ENCODE measurements around the gene HBA2. TPM values are rescaled to one million over a fixed set of nuclear protein-coding genes. Genes with fewer than 3 reads are reported as not detected.

Gene HBA2
- total and polyA plus RNA-seq, 9 of the 15 experiments (the other 6 are each of a cell fraction or from before 2014, with no cell fraction given), result 40.4 to 853 (median 286) TPM

GRCh38 chr16:146646-147045, 26.0 kb upstream of the HBA2 start (continued):
- TF ChIP-seq SIX5 (IDR thresholded peaks at IDR 0.05; ENCODE audit: borderline replicate concordance in 1 of 2, insufficient read depth in 1 of 2, low read depth in 1 of 2, low read length in 2 of 2) (no peak), RBM25 (IDR thresholded peaks at IDR 0.05; ENCODE audit: low read depth, low read length, severe bottlenecking) (no peak), CBFB (CRISPR knock-in tag; IDR thresholded peaks at IDR 0.05) (no peak), CCNT2 (IDR thresholded peaks at IDR 0.05; ENCODE audit: borderline replicate concordance, extremely low read depth, insufficient read length, low read depth, low read length) (no peak), CREB3 (tag; conservative IDR thresholded peaks at IDR 0.05; ENCODE audit: low read depth) (no peak), NFYB (IDR thresholded peaks at IDR 0.05; ENCODE audit: extremely low read depth, insufficient read length) (no peak)

- H3K79me2 ChIP-seq (ENCODE audit: control insufficient read depth, insufficient read depth, low read length), result peaks cover 2% of the 10 kb centered on the region; the same call in 1 of the 3 replicates
- H3K4me2 ChIP-seq (ENCODE audit: insufficient read depth, low read length), result peak overlapping the region; percentile 39; the same call in 1 of the 2 replicates
- 27% methylated on average over 9 of the region's 9 CpGs for WGBS (ENCODE audit: insufficient coverage, low coverage, missing lambda C conversion rate)
- ATAC-seq, result no peak
- in situ Hi-C loops (cut with MboI), result no loop called here
- FAIRE-seq, result no peak
- peak overlapping the region; percentile 25 to 85; a peak in 3 of 4 replicates for H3K9ac ChIP-seq (ENCODE audit: insufficient read depth in 1 of 2, low read depth in 2 of 2, low read length in 2 of 2)
- H3K27me3 ChIP-seq (ENCODE audit: control insufficient read depth in 2 of 2, insufficient read depth in 2 of 2, low read length in 2 of 2), result no peaks in the 10 kb centered on the region
- intact Hi-C loops (cut with micrococcal nuclease), result no loop called here
- H3K9me3 ChIP-seq (replicated peaks; ENCODE audit: control insufficient read depth, insufficient read depth, low read depth, low read length), result no peaks in the 10 kb centered on the region
- H4K20me1 ChIP-seq (replicated peaks; ENCODE audit: control insufficient read depth, insufficient read depth, low read length), result no peaks in the 10 kb centered on the region
- DNase-seq (ENCODE audit: extremely low read depth in 1 of 4, low spot score in 3 of 4), result no peak
- H2AFZ ChIP-seq (ENCODE audit: low read depth, low read length), result peak overlapping the region; percentile 54; the same call in 1 of the 2 replicates
- no peak for TF ChIP-seq ZNF445 (CRISPR knock-in tag; IDR thresholded peaks at IDR 0.05; ENCODE audit: low read depth)
- no peak for TF ChIP-seq ATF6 (CRISPR knock-in tag; IDR thresholded peaks at IDR 0.05)
- no peak for TF ChIP-seq ATF2 (CRISPR knock-in tag; IDR thresholded peaks at IDR 0.05)
- TF ChIP-seq YY1 (IDR thresholded peaks at IDR 0.05; ENCODE audit: borderline replicate concordance in 1 of 3, control insufficient read depth in 1 of 3, extremely low read depth in 1 of 3, insufficient read depth in 3 of 3, insufficient read length in 1 of 3, insufficient replicate concordance in 2 of 3, low read depth in 1 of 3, low read length in 2 of 3), result no peak
- no peak for TF ChIP-seq ASH1L (IDR thresholded peaks at IDR 0.05; ENCODE audit: borderline replicate concordance, low read depth, partially characterized antibody)
- TF ChIP-seq SMARCA5 (IDR thresholded peaks at IDR 0.05), result no peak
- 0 out of 2 replicates have a peak, but pooled peaks have one; percentile 11 for TF ChIP-seq CXXC5 (CRISPR knock-in tag; IDR thresholded peaks at IDR 0.05)
- no peak overlapping the region for H3K27ac ChIP-seq (ENCODE audit: extremely low read depth, low read depth, low read length)
- BruUV-seq (replicated peaks), result no TSS peak
- no peaks in the 10 kb centered on the region for H3K9me1 ChIP-seq (ENCODE audit: control insufficient read depth, insufficient read depth, low read length)
- H3K36me3 ChIP-seq (ENCODE audit: control insufficient read depth, insufficient read depth, low read length), result no peaks in the 10 kb centered on the region
- ChIA-PET POLR2A (interaction anchor here (0.6 kb wide), 1 partner anchor 115 kb away, joined by 3 read pairs; no protein-coding TSS in a partner anchor), CTCF (ENCODE audit: low intra/inter-chr PET ratio) (no interaction called here)
- peaks cover 35 to 39% of the 10 kb centered on the region in 2 experiments for H3K4me1 ChIP-seq (replicated peaks in 1 of 2; ENCODE audit: control insufficient read depth in 2 of 2, insufficient read depth in 2 of 2, low read length in 2 of 2)
- H3K4me3 ChIP-seq, result no peak overlapping the region
Observed at GRCh38 chr16:149024-149660, 23.5 kb upstream of the HBA2 start.
